ENCODE results near the gene TMEM273.

Gene TMEM273

GRCh38 chr10:49153971-49154370 is 34.2 kb downstream of the TMEM273 start:
- no peak overlapping the region for H3K4me3 ChIP-seq (ENCODE audit: control insufficient read depth, low read depth, low read length)
- no peak for DNase-seq (ENCODE audit: low read depth)
- TF ChIP-seq CTCF (IDR thresholded peaks at IDR 0.05; ENCODE audit: control insufficient read depth, insufficient read depth, low read depth, low read length, missing control alignments), result no peak

- no peak overlapping the region for H3K4me3 ChIP-seq (ENCODE audit: control insufficient read depth, low read depth, low read length)
- no peak for DNase-seq (ENCODE audit: low read depth)
- TF ChIP-seq CTCF (IDR thresholded peaks at IDR 0.05; ENCODE audit: control insufficient read depth, insufficient read depth, low read depth, low read length, missing control alignments), result no peak
These were observed 35.1 kb downstream of the TMEM273 start for GRCh38 chr10:49153115-49153514.

- no peak for TF ChIP-seq CTCF (IDR thresholded peaks at IDR 0.05; ENCODE audit: control insufficient read depth, insufficient read depth, low read depth, low read length, missing control alignments)
- H3K4me3 ChIP-seq (ENCODE audit: control insufficient read depth, low read depth, low read length), result no peak overlapping the region
- DNase-seq (ENCODE audit: low read depth), result no peak
These were observed 35.5 kb downstream of the TMEM273 start for GRCh38 chr10:49152663-49153062.

DNA sequence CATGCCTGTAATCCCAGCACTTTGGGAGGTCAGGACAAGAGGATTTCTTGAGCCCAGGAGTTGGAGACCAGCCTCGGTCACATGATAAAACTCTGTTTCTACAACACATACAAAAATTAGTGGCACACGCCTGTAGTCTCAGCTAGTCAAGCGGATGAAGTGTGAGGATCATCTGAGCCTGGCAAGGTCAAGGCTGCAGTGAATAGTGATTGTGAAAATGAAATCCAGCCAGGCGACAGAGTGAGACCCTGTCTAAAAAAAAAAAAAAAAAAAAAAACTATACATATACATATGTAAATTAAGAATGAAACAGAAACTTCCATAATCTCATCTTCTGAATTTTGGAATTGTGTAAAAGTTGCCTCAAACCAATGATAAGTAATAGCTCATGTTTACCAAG is 36.2 kb downstream of the TMEM273 start:
- no peak for DNase-seq (ENCODE audit: low read depth)
- no peak for TF ChIP-seq CTCF (IDR thresholded peaks at IDR 0.05; ENCODE audit: control insufficient read depth, insufficient read depth, low read depth, low read length, missing control alignments)

GRCh38 chr10:49151481-49151880 is 36.7 kb downstream of the TMEM273 start:
- H3K4me3 ChIP-seq (ENCODE audit: control insufficient read depth, low read depth, low read length), result no peak overlapping the region
- TF ChIP-seq CTCF (IDR thresholded peaks at IDR 0.05; ENCODE audit: control insufficient read depth, insufficient read depth, low read depth, low read length, missing control alignments), result no peak
- DNase-seq (ENCODE audit: low read depth), result no peak

More for the DNA sequence above, 36.2 kb downstream of the TMEM273 start:
- H3K4me3 ChIP-seq (ENCODE audit: control insufficient read depth, low read depth, low read length), result no peak overlapping the region

DNA sequence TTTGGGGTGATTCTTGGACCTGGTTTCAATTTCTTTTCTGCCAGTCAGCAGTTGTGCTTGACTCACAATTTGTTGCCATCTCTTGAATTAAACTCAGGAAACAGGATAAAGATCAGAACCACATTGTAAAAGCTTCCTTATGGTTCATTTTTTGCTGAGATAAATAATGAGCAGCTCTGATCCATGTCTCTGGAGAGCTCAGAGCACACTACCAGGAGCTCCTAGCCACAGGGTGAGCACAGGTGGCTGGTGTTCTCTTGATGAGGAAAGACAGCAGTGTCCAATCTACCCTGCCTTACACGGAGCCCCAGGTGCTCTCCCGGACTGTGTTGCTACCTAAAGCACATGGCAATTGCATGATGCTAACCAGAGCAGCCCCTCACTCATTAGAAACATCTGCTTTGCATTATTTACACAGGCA is 37.2 kb downstream of the TMEM273 start:
- no peak overlapping the region for H3K4me3 ChIP-seq (ENCODE audit: control insufficient read depth, low read depth, low read length)
- DNase-seq (ENCODE audit: low read depth), result no peak
- no peak for TF ChIP-seq CTCF (IDR thresholded peaks at IDR 0.05; ENCODE audit: control insufficient read depth, insufficient read depth, low read depth, low read length, missing control alignments)

DNA sequence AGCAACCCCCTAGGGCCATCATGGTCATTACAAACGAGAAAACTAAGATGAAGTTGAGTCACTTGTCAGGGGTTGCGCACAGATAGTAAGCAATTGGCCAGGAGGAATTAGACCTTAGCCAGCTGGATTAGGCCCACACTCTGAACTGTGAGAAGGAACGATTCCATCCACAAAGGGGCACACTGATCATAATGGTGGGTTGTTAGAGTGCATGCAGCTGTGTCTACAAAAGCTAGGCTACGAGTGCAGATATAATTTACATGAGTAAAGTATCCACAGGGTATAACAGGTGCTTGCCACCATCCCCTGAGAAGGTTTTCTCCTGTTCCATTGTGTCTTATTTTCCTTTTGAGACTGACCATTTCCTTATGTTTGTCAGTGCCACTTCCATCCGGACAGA is 37.8 kb downstream of the TMEM273 start:
- DNase-seq (ENCODE audit: low read depth), result no peak
- no peak for TF ChIP-seq CTCF (IDR thresholded peaks at IDR 0.05; ENCODE audit: control insufficient read depth, insufficient read depth, low read depth, low read length, missing control alignments)
- no peak overlapping the region for H3K4me3 ChIP-seq (ENCODE audit: control insufficient read depth, low read depth, low read length)
